Stimulated activated naive CD8-positive, alpha-beta T cell treated with anti-CD3 and anti-CD28 coated beads, Interleukin-15, Interleukin-2, amounts not matched to agents 100 U/mL and 50 U/mL, for 24 hours (primary cell): ENCODE results near the gene VANGL2.
A peak's percentile ranks its signal among the peaks of the same experiment; 100 is the strongest.

Source experiments
- ATAC-seq: fragments of 150-1000 bp; cut with Tn5 transposase; one replicate; pipeline ENCODE4 v1.10.0; 2021
- DNase-seq: peaks from one replicate; pipeline ENCODE4 v3.0.0; 2021

Gene VANGL2

GRCh38 chr1:160428053-160428452 is 27.7 kb downstream of the VANGL2 start:
- no peak for ATAC-seq
- no peak for DNase-seq

- DNase-seq (peak; percentile 59), ATAC-seq (peak; percentile 29)
Observed at GRCh38 chr1:160428655-160429054, 28.3 kb downstream of the VANGL2 start.

GRCh38 chr1:160429125-160429561 is 28.8 kb downstream of the VANGL2 start:
- DNase-seq (peak; percentile 29), ATAC-seq (no peak)

GRCh38 chr1:160429702-160430535 is 29.6 kb downstream of the VANGL2 start:
- DNase-seq (no peak), ATAC-seq (peak; percentile 41)

GRCh38 chr1:160431006-160431405 is 30.6 kb downstream of the VANGL2 start:
- no peak for ATAC-seq
- DNase-seq: no peak

- ATAC-seq: peak; percentile 16
- no peak for DNase-seq
Observed at GRCh38 chr1:160431571-160431970, 31.2 kb downstream of the VANGL2 start.

- ATAC-seq: peak; percentile 47
- no peak for DNase-seq
Observed at GRCh38 chr1:160432371-160432786, 32.0 kb downstream of the VANGL2 start.

GRCh38 chr1:160436966-160437365 is 36.6 kb downstream of the VANGL2 start:
- DNase-seq (no peak), ATAC-seq (no peak)

- no peak for DNase-seq
Observed at GRCh38 chr1:160437432-160438316, 37.3 kb downstream of the VANGL2 start.

GRCh38 chr1:160438317-160438918 is 38.1 kb downstream of the VANGL2 start:
- ATAC-seq: no peak

More at GRCh38 chr1:160437432-160438316, 37.3 kb downstream of the VANGL2 start:
- ATAC-seq: peak; percentile 83

GRCh38 chr1:160438935-160439334 is 38.6 kb downstream of the VANGL2 start:
- DNase-seq (no peak), ATAC-seq (no peak)

More at GRCh38 chr1:160438317-160438918, 38.1 kb downstream of the VANGL2 start:
- DNase-seq: no peak

- no peak for ATAC-seq
- DNase-seq: no peak
Observed at GRCh38 chr1:160439718-160440117, 39.4 kb downstream of the VANGL2 start.

GRCh38 chr1:160446945-160447600 is 46.7 kb downstream of the VANGL2 start:
- DNase-seq (no peak), ATAC-seq (no peak)

- DNase-seq: no peak
- ATAC-seq: no peak
Observed at GRCh38 chr1:160449494-160449893, 49.1 kb downstream of the VANGL2 start.

GRCh38 chr1:160451119-160451858 is 50.9 kb downstream of the VANGL2 start:
- ATAC-seq: peak; percentile 24

GRCh38 chr1:160451859-160452232 is 51.5 kb downstream of the VANGL2 start:
- DNase-seq (no peak), ATAC-seq (no peak)

More at GRCh38 chr1:160451119-160451858, 50.9 kb downstream of the VANGL2 start:
- DNase-seq: no peak

GRCh38 chr1:160453443-160453842 is 53.1 kb downstream of the VANGL2 start:
- DNase-seq (no peak), ATAC-seq (peak; percentile 41)

GRCh38 chr1:160454371-160455152 is 54.2 kb downstream of the VANGL2 start:
- no peak for DNase-seq

GRCh38 chr1:160455153-160455517 is 54.8 kb downstream of the VANGL2 start:
- ATAC-seq (no peak), DNase-seq (no peak)

More at GRCh38 chr1:160454371-160455152, 54.2 kb downstream of the VANGL2 start:
- ATAC-seq: peak; percentile 81

- no peak for DNase-seq
- no peak for ATAC-seq
Observed at GRCh38 chr1:160459056-160459455, 58.7 kb downstream of the VANGL2 start.
